BE2C (cell line): Measurements from ENCODE around the gene C1orf167.

Experiments used
- DNase-seq: peaks from one replicate; pipeline ENCODE4 v3.0.0-alpha.2; 2020
- H3K27me3 ChIP-seq: fragments of 250-450 bp; sonication (Bioruptor Pico); 2 replicates; pipeline ENCODE4 v1.5.1; 2020; ENCODE audit warnings: mild to moderate bottlenecking
- H3K36me3 ChIP-seq: fragments of 250-450 bp; sonication (Bioruptor Pico); 2 replicates; pipeline ENCODE4 v1.5.1; 2020; ENCODE audit warnings: mild to moderate bottlenecking
- H3K4me1 ChIP-seq: fragments of 250-450 bp; sonication (Bioruptor Pico); 2 replicates; pipeline ENCODE4 v1.5.1; 2020
- H3K4me3 ChIP-seq: 2 replicates; pipeline ENCODE4 v1.5.1; 2011; ENCODE audit warnings: low read depth, low read length
- H3K9me3 ChIP-seq: fragments of 250-450 bp; sonication (Bioruptor Pico); 2 replicates; pipeline ENCODE4 v1.5.1; 2020
- CTCF ChIP-seq: IDR thresholded peaks from 2 replicates; pipeline ENCODE4 v1.5.1; 2012; ENCODE audit warnings: mild to moderate bottlenecking, low read depth, low read length

The C1orf167 gene

DNA sequence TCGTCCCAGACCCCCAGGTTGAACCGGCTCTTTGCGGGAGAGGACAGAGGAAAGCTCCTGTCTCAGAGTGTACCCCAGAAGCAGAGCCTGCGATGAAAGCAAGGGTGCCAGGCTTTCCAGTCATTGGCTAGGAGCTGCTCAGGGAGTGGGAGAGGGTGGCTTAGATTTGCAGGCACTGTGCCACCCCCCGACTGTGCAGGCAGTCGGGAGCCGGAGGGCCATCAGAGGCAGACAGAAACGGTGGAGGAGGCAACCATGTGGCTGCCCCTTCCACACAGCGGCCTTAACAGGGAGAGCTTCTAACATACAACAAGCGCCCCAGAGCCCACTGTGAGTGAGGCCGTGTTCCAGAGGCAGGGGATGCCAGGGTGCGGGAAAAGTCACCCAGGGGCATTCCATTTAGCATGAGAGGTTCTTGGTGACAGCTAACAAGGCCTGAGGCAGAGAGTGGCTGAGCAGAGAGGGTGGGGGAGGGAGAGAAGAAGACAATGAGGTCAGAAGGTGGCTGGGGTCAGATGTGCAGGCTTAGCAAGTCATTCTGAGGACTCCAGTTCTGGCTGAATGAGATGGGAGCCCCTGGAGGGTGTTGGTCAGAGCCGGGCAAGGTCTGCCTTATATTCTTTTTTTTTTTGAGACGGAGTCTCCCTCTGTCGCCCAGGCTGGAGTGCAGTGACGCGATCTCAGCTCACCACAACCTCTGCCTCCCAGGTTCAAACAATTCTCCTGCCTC is 9.5 kb upstream of the C1orf167 start:
- Histone ChIP-seq H3K9me3 (no peaks in the 10 kb centered on the region), H3K4me3 (no peak overlapping the region), H3K27me3 (no peaks in the 10 kb centered on the region), H3K4me1 (no peaks in the 10 kb centered on the region), H3K36me3 (no peaks in the 10 kb centered on the region)
- DNase-seq: no peak
- no peak for TF ChIP-seq CTCF

- DNase-seq: no peak
- Histone ChIP-seq H3K36me3 (no peaks in the 10 kb centered on the region), H3K4me3 (no peak overlapping the region), H3K4me1 (no peaks in the 10 kb centered on the region), H3K9me3 (no peaks in the 10 kb centered on the region), H3K27me3 (no peaks in the 10 kb centered on the region)
- no peak for TF ChIP-seq CTCF
These were observed 8.3 kb upstream of the C1orf167 start for GRCh38 chr1:11753555-11754208.

- TF ChIP-seq CTCF: no peak
- Histone ChIP-seq H3K36me3 (no peaks in the 10 kb centered on the region), H3K9me3 (no peaks in the 10 kb centered on the region), H3K4me3 (no peak overlapping the region), H3K27me3 (no peaks in the 10 kb centered on the region), H3K4me1 (no peaks in the 10 kb centered on the region)
- no peak for DNase-seq
These were observed 4.9 kb upstream of the C1orf167 start for GRCh38 chr1:11757047-11757446.

DNA sequence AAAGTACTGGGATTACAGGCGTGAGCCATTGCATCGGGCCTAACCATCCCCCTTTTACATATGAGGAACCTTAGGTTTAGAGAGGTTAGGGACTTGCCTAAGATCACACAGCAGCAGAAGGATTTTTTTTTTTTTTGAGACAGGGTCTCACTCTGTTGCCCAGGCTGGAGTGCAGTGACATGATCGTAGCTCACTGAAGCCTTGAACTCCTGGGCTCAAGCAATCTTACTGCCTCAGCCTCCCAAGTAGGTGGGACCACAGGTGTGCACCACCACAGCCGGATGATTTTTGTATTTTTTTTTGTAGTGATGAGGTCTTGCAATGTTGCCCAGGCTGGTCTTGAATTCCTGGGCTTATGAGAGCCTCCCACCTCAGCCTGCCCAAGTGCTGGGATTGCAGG is 2.2 kb upstream of the C1orf167 start:
- Histone ChIP-seq H3K4me3 (no peak overlapping the region), H3K36me3 (no peaks in the 10 kb centered on the region), H3K9me3 (no peaks in the 10 kb centered on the region), H3K4me1 (no peaks in the 10 kb centered on the region), H3K27me3 (no peaks in the 10 kb centered on the region)
- no peak for DNase-seq
- TF ChIP-seq CTCF: no peak

GRCh38 chr1:11761285-11761684 is 708 bp upstream of the C1orf167 start:
- Histone ChIP-seq H3K36me3 (no peaks in the 10 kb centered on the region), H3K9me3 (no peaks in the 10 kb centered on the region)
- no peak for TF ChIP-seq CTCF

GRCh38 chr1:11764115-11764514 is 2.1 kb downstream of the C1orf167 start:
- Histone ChIP-seq H3K27me3 (no peaks in the 10 kb centered on the region), H3K9me3 (no peaks in the 10 kb centered on the region), H3K4me1 (no peaks in the 10 kb centered on the region), H3K36me3 (no peaks in the 10 kb centered on the region), H3K4me3 (no peak overlapping the region)
- DNase-seq: no peak
- TF ChIP-seq CTCF: no peak

More at GRCh38 chr1:11761285-11761684, 708 bp upstream of the C1orf167 start:
- DNase-seq: no peak
- Histone ChIP-seq H3K4me3 (no peak overlapping the region), H3K27me3 (no peaks in the 10 kb centered on the region), H3K4me1 (no peaks in the 10 kb centered on the region)
